BLaER1 (cell line): Measurements from ENCODE around the gene ZNF595.
"Not testable (repeated sequence)": the region's sequence is repeated elsewhere in the genome, so short reads cannot be mapped to it uniquely, and the experiment has no call there.

ENCODE experiments used
- H3K27ac ChIP-seq: shearing (Covaris generic); formaldehyde crosslinking; 2 replicates; pipeline ENCODE4 v1.8.1; 2022
- H3K27me3 ChIP-seq: shearing (Covaris generic); formaldehyde crosslinking; 2 replicates; pipeline ENCODE4 v1.8.1; 2022
- H3K36me3 ChIP-seq: shearing (Covaris generic); formaldehyde crosslinking; 2 replicates; pipeline ENCODE4 v1.8.1; 2022
- H3K4me1 ChIP-seq: shearing (Covaris generic); formaldehyde crosslinking; 2 replicates; pipeline ENCODE4 v1.8.1; 2022
- H3K4me2 ChIP-seq: shearing (Covaris generic); formaldehyde crosslinking; 2 replicates; pipeline ENCODE4 v1.8.1; 2022
- H3K4me3 ChIP-seq: shearing (Covaris generic); formaldehyde crosslinking; 2 replicates; pipeline ENCODE4 v1.8.1; 2022
- H3K9ac ChIP-seq: shearing (Covaris generic); formaldehyde crosslinking; 2 replicates; pipeline ENCODE4 v1.8.1; 2022
- H3K9me3 ChIP-seq: shearing (Covaris generic); formaldehyde crosslinking; 2 replicates; pipeline ENCODE4 v1.8.1; 2022
- H4K20me1 ChIP-seq: shearing (Covaris generic); formaldehyde crosslinking; 2 replicates; pipeline ENCODE4 v1.8.1; 2022
- Cebpa-rat ChIP-seq: shearing (Covaris generic); IDR thresholded peaks from 2 replicates; pipeline ENCODE4 v1.8.1; 2022

Gene ZNF595

GRCh38 chr4:107444-108429 lies 54.6 kb downstream of the ZNF595 start:
- H3K27me3 ChIP-seq, result no peaks in the 10 kb centered on the region
- no peaks in the 10 kb centered on the region for H3K4me1 ChIP-seq
- H4K20me1 ChIP-seq, result no peaks in the 10 kb centered on the region
- peaks cover 93% of the 10 kb centered on the region for H3K9me3 ChIP-seq
- no peaks in the 10 kb centered on the region for H3K36me3 ChIP-seq
- no peak overlapping the region for H3K4me3 ChIP-seq
- TF ChIP-seq Cebpa-rat, result no peak
- no peak overlapping the region for H3K27ac ChIP-seq
- H3K9ac ChIP-seq, result no peak overlapping the region
- H3K4me2 ChIP-seq, result no peak overlapping the region

GRCh38 chr4:112771-113170 lies 59.6 kb downstream of the ZNF595 start:
- Histone ChIP-seq H4K20me1 (no peaks in the 10 kb centered on the region), H3K4me1 (no peaks in the 10 kb centered on the region), H3K27me3 (no peaks in the 10 kb centered on the region), H3K27ac (no peak overlapping the region), H3K4me3 (no peak overlapping the region), H3K9me3 (peaks cover 82% of the 10 kb centered on the region), H3K4me2 (no peak overlapping the region), H3K9ac (no peak overlapping the region), H3K36me3 (no peaks in the 10 kb centered on the region)
- no peak for TF ChIP-seq Cebpa-rat

GRCh38 chr4:113732-114131 lies 60.6 kb downstream of the ZNF595 start:
- no peaks in the 10 kb centered on the region for H3K27me3 ChIP-seq
- TF ChIP-seq Cebpa-rat, result no peak
- no peak overlapping the region for H3K4me2 ChIP-seq
- no peaks in the 10 kb centered on the region for H4K20me1 ChIP-seq
- H3K4me3 ChIP-seq, result no peak overlapping the region
- H3K27ac ChIP-seq, result no peak overlapping the region
- no peak overlapping the region for H3K9ac ChIP-seq
- no peaks in the 10 kb centered on the region for H3K4me1 ChIP-seq
- H3K36me3 ChIP-seq, result no peaks in the 10 kb centered on the region
- peaks cover 82% of the 10 kb centered on the region for H3K9me3 ChIP-seq

GRCh38 chr4:114149-114548 lies 61.0 kb downstream of the ZNF595 start:
- no peaks in the 10 kb centered on the region for H4K20me1 ChIP-seq
- no peaks in the 10 kb centered on the region for H3K36me3 ChIP-seq
- H3K27me3 ChIP-seq, result no peaks in the 10 kb centered on the region
- no peak for TF ChIP-seq Cebpa-rat
- H3K4me1 ChIP-seq, result no peaks in the 10 kb centered on the region
- H3K4me2 ChIP-seq, result no peak overlapping the region
- H3K27ac ChIP-seq, result no peak overlapping the region
- peaks cover 82% of the 10 kb centered on the region for H3K9me3 ChIP-seq
- H3K9ac ChIP-seq, result no peak overlapping the region
- no peak overlapping the region for H3K4me3 ChIP-seq

- no peak overlapping the region for H3K9ac ChIP-seq
- no peak overlapping the region for H3K4me3 ChIP-seq
- peaks cover 16% of the 10 kb centered on the region for H3K4me1 ChIP-seq
- H3K36me3 ChIP-seq, result no peaks in the 10 kb centered on the region
- H3K4me2 ChIP-seq, result no peak overlapping the region
- H3K27ac ChIP-seq, result no peak overlapping the region
- peaks cover 71% of the 10 kb centered on the region for H3K9me3 ChIP-seq
- no peak for TF ChIP-seq Cebpa-rat
- no peaks in the 10 kb centered on the region for H4K20me1 ChIP-seq
- H3K27me3 ChIP-seq, result no peaks in the 10 kb centered on the region
Measured at GRCh38 chr4:116499-116898, 63.4 kb downstream of the ZNF595 start.

- peaks cover 6% of the 10 kb centered on the region; the same call in 1 of the 2 replicates for H4K20me1 ChIP-seq
- peaks cover 36% of the 10 kb centered on the region for H3K4me1 ChIP-seq
- H3K9me3 ChIP-seq, result peaks cover 61% of the 10 kb centered on the region
- peak overlapping the region; percentile 57 for H3K4me3 ChIP-seq
- peak overlapping the region; percentile 78 for H3K9ac ChIP-seq
- no peak for TF ChIP-seq Cebpa-rat
- H3K27me3 ChIP-seq, result no peaks in the 10 kb centered on the region
- peaks cover 2% of the 10 kb centered on the region; the same call in 1 of the 2 replicates for H3K36me3 ChIP-seq
- H3K4me2 ChIP-seq, result peak overlapping the region; percentile 83
- peak overlapping the region; percentile 88 for H3K27ac ChIP-seq
Measured at GRCh38 chr4:120616-121015, 67.5 kb downstream of the ZNF595 start.

- peak overlapping the region; percentile 78 for H3K9ac ChIP-seq
Measured at GRCh38 chr4:121408-122084, 68.4 kb downstream of the ZNF595 start.

GRCh38 chr4:123922-124274 lies 70.8 kb downstream of the ZNF595 start:
- Histone ChIP-seq H3K4me3 (peak overlapping the region; percentile 87), H3K4me1 (peaks cover 44% of the 10 kb centered on the region), H3K4me2 (peak overlapping the region; percentile 70), H3K27ac (peak overlapping the region; percentile 94), H3K9me3 (peaks cover 48% of the 10 kb centered on the region), H3K9ac (peak overlapping the region; percentile 97), H3K36me3 (peaks cover 16% of the 10 kb centered on the region), H4K20me1 (peaks cover 11% of the 10 kb centered on the region; the same call in 1 of the 2 replicates)
- H3K27me3 ChIP-seq, result not testable (repeated sequence)

More at GRCh38 chr4:121408-122084, 68.4 kb downstream of the ZNF595 start:
- Histone ChIP-seq H3K27ac (peak overlapping the region; percentile 88), H3K4me3 (peak overlapping the region; percentile 57), H3K4me2 (peak overlapping the region; percentile 83), H3K36me3 (peaks cover 12% of the 10 kb centered on the region), H3K27me3 (no peaks in the 10 kb centered on the region), H4K20me1 (peaks cover 11% of the 10 kb centered on the region; the same call in 1 of the 2 replicates), H3K9me3 (peaks cover 67% of the 10 kb centered on the region), H3K4me1 (peaks cover 44% of the 10 kb centered on the region)
- no peak for TF ChIP-seq Cebpa-rat

GRCh38 chr4:124275-125081 lies 71.4 kb downstream of the ZNF595 start, which contains the start of gene ZNF718:
Gene ZNF718 (plus strand): TSS chr4:124501. CDS start chr4:124671, 170 bp downstream.
- Histone ChIP-seq H3K27me3 (no peaks in the 10 kb centered on the region), H3K9me3 (peaks cover 42% of the 10 kb centered on the region), H3K4me3 (peak within 1 kb of the TSS; percentile 87), H3K4me2 (peak within 1 kb of the TSS; percentile 97), H3K4me1 (peaks cover 44% of the 10 kb centered on the region), H3K36me3 (peaks cover 16% of the 10 kb centered on the region), H3K27ac (peak within 1 kb of the TSS; percentile 94), H3K9ac (peak within 1 kb of the TSS; percentile 97), H4K20me1 (peaks cover 11% of the 10 kb centered on the region; the same call in 1 of the 2 replicates)
- no peak for TF ChIP-seq Cebpa-rat
